ENCODE results near the gene PVALB. TPM values are rescaled to one million over a fixed set of nuclear protein-coding genes. Genes with fewer than 3 reads are reported as not detected.
A peak's percentile ranks its signal among the peaks of the same experiment; 100 is the strongest.

The PVALB gene, protein sequence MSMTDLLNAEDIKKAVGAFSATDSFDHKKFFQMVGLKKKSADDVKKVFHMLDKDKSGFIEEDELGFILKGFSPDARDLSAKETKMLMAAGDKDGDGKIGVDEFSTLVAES
- total RNA-seq: not detected

DNA sequence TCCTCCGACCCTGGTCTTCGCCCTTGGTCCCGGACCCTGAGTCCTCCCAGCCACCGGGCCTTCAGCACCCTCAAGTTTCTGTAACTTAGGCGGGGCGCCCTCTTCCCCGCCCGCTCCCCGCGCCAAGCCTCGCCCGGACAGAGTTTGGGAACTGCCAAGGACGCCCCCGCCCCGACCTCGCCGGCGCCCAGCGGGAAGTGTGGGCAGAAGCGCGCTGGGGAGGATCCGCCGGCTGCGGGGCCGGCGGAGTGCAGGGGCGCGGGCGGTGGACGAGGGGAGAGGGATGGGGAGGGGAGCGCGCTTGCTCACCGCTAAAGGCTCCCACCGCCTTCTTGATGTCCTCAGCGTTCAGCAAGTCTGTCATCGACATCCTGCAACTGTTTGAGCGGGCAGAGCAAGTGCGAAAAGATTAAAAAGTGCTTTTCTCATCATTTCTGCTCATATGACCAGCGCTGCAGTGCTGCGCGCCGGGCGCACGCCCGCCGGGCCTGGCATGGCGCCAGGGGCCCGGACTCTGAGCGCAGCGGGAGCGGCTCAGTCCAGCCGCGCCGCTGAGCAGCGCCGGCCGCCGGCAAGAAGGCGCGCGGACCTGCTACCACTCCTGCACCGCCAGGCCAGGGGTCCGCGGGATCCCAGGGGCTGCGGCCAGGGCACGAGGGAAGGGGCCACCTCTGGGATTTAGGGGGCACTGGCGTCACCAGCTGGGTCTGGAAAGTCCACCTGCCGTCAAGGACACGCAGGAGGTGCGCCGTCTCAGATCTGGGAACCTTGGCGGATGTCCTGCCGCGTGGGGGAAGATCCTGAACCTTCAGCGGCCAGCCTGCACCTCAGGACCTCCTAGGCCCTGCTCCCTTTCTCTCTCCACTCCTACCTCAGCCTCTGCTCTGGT lies at the start of gene PVALB:
PVALB (minus strand) TSS at position 400 of the 889 bp plus-strand sequence; CDS start at position 370, 30 bp downstream.
- no peak for DNase-seq
- H3K27ac ChIP-seq: no peak within 1 kb of the TSS
- no peak within 1 kb of the TSS for H3K4me3 ChIP-seq
- no peaks in the 10 kb centered on the region for H3K9me3 ChIP-seq
- intact Hi-C loops (cut with DNase I): no loop called here
- H3K36me3 ChIP-seq: no peaks in the 10 kb centered on the region
- TF ChIP-seq, protein P1, sequence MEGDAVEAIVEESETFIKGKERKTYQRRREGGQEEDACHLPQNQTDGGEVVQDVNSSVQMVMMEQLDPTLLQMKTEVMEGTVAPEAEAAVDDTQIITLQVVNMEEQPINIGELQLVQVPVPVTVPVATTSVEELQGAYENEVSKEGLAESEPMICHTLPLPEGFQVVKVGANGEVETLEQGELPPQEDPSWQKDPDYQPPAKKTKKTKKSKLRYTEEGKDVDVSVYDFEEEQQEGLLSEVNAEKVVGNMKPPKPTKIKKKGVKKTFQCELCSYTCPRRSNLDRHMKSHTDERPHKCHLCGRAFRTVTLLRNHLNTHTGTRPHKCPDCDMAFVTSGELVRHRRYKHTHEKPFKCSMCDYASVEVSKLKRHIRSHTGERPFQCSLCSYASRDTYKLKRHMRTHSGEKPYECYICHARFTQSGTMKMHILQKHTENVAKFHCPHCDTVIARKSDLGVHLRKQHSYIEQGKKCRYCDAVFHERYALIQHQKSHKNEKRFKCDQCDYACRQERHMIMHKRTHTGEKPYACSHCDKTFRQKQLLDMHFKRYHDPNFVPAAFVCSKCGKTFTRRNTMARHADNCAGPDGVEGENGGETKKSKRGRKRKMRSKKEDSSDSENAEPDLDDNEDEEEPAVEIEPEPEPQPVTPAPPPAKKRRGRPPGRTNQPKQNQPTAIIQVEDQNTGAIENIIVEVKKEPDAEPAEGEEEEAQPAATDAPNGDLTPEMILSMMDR (IDR thresholded peaks at IDR 0.05): no peak
- H3K27me3 ChIP-seq: peaks cover 47% of the 10 kb centered on the region
- no peaks in the 10 kb centered on the region for H3K4me1 ChIP-seq
- H3K9ac ChIP-seq (ENCODE audit: low read depth in 2 of 2, low read length in 2 of 2): no peak within 1 kb of the TSS

DNA sequence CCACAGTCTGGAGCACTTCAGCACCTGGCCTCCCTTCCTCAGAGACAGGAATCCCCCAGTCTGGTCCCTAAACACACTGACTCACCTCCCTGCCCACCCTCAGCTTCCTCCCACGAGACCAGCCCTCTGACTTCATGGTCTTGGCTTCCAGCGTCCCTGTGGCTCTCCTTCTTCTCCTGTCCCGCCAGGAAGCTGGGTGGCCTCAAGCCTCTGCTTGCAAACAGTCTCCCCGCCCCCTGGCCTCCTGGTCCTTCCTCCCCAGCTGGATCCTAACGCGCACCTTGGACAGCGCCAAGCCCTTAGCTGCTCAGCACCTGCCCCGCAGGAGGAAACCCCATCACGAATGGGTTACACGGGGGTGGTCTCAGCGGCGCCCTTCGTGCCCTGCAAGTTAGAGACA lies 48.5 kb upstream of the PVALB start:
- Histone ChIP-seq H3K4me1 (no peaks in the 10 kb centered on the region), H3K4me3 (no peak overlapping the region), H3K27me3 (no peaks in the 10 kb centered on the region), H3K9me3 (no peaks in the 10 kb centered on the region), H3K27ac (no peak overlapping the region), H3K9ac (ENCODE audit: low read depth in 2 of 2, low read length in 2 of 2) (no peak overlapping the region), H3K36me3 (no peaks in the 10 kb centered on the region)
- DNase-seq: no peak
- TF ChIP-seq, protein P1 (IDR thresholded peaks at IDR 0.05): no peak
- intact Hi-C loops (cut with DNase I): no loop called here

DNA sequence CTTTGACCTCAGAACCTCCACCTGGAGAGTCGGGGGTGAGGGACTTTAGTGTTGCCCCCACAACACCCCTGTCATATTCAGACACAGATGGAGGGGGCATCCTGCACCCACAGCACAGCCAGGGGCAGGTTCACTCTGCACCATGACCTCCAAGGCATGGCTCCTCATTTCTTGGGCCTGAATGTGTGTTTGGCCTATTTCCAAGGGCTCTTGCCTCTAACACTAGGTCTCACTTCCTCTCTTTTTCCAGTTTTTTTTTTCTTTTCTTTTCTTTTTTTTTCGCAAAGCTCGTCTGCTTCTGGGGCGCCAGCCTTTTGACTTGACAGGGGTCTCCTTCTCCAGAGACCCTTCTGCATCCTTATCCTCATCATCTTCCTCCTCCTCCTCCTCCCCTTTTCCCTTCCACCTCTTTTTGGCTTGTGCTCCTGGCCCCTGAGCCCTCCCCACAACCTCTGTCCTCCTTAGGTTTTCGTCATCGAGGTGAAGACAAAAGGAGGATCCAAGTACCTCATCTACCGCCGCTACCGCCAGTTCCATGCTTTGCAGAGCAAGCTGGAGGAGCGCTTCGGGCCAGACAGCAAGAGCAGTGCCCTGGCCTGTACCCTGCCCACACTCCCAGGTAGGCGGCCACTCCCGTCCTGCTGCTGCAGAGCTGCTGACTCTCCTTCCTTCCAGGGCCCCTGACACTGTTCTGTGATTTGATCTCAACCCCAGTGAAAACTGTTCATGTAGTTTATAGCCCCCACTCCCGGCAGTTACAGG lies 47.8 kb upstream of the PVALB start:
- no peak for DNase-seq
- TF ChIP-seq, protein P1 (IDR thresholded peaks at IDR 0.05): no peak
- Histone ChIP-seq H3K36me3 (no peaks in the 10 kb centered on the region), H3K9ac (ENCODE audit: low read depth in 2 of 2, low read length in 2 of 2) (no peak overlapping the region), H3K4me3 (no peak overlapping the region), H3K9me3 (no peaks in the 10 kb centered on the region), H3K27ac (no peak overlapping the region), H3K27me3 (no peaks in the 10 kb centered on the region), H3K4me1 (no peaks in the 10 kb centered on the region)
- intact Hi-C loops (cut with DNase I): no loop called here

DNA sequence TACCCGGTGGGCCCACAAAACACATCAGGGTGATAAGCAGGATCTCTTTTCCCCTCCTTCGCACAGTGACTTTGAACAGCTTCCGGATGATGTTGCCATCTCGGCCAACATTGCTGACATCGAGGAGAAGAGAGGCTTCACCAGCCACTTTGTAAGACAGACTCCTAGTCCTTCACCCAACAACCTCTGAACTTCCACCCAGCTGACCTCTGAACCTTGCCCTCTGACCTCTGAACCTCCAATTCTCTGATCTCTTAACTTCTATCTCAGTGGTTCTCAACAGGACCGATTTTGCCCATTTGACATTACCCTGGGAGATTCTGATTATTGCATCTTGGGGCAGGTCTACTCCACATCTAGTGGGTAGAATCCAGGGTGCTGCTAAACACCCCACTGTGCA lies 47.1 kb upstream of the PVALB start:
- H3K9me3 ChIP-seq: no peaks in the 10 kb centered on the region
- no peak overlapping the region for H3K4me3 ChIP-seq
- intact Hi-C loops (cut with DNase I): no loop called here
- H3K4me1 ChIP-seq: no peaks in the 10 kb centered on the region
- no peak overlapping the region for H3K9ac ChIP-seq (ENCODE audit: low read depth in 2 of 2, low read length in 2 of 2)
- H3K27ac ChIP-seq: no peak overlapping the region
- TF ChIP-seq, protein P1 (IDR thresholded peaks at IDR 0.05): no peak
- no peaks in the 10 kb centered on the region for H3K27me3 ChIP-seq
- H3K36me3 ChIP-seq: no peaks in the 10 kb centered on the region
- no peak for DNase-seq

DNA sequence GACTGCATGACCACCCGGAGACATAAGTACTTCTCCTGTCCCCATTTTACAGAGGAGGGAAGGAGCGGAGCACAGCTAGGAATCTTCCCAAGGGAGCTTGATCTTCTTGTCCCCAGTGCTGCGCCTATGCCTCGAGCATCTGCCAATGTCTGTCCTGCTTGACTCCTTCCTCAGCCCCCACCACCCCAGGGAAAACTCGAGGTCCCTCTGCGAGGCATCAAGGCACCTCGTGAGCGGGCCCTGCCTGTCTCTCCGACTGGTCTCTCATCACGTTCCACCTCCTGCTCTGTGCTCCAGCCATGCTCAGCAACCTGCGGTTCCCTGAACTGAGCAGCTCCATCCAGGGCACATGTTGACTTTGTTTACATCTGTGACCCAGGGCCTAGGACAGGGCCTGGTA lies 46.4 kb upstream of the PVALB start:
- no peak overlapping the region for H3K27ac ChIP-seq
- H3K9me3 ChIP-seq: no peaks in the 10 kb centered on the region
- no peaks in the 10 kb centered on the region for H3K36me3 ChIP-seq
- H3K27me3 ChIP-seq: no peaks in the 10 kb centered on the region
- no peak for DNase-seq
- H3K4me1 ChIP-seq: no peaks in the 10 kb centered on the region
- peak overlapping the region in 1 of 2 donors; percentile 42 for H3K9ac ChIP-seq (ENCODE audit: low read depth in 2 of 2, low read length in 2 of 2)
- no peak overlapping the region for H3K4me3 ChIP-seq
- intact Hi-C loops (cut with DNase I): no loop called here
- TF ChIP-seq, protein P1 (IDR thresholded peaks at IDR 0.05): no peak

Measured in colonic mucosa (tissue), 4 donors.